Measurements from ENCODE around the gene LKAAEAR1. TPM values are rescaled to one million over a fixed set of nuclear protein-coding genes. Genes with fewer than 3 reads are reported as not detected.

The LKAAEAR1 gene
- total and polyA plus RNA-seq, 2 of the 13 experiments (the other 11 are each of a cell fraction or from before 2014, with no cell fraction given): not detected

GRCh38 chr20:64042054-64042781, 42.0 kb downstream of the LKAAEAR1 start (continued):
- TF ChIP-seq, protein P1, sequence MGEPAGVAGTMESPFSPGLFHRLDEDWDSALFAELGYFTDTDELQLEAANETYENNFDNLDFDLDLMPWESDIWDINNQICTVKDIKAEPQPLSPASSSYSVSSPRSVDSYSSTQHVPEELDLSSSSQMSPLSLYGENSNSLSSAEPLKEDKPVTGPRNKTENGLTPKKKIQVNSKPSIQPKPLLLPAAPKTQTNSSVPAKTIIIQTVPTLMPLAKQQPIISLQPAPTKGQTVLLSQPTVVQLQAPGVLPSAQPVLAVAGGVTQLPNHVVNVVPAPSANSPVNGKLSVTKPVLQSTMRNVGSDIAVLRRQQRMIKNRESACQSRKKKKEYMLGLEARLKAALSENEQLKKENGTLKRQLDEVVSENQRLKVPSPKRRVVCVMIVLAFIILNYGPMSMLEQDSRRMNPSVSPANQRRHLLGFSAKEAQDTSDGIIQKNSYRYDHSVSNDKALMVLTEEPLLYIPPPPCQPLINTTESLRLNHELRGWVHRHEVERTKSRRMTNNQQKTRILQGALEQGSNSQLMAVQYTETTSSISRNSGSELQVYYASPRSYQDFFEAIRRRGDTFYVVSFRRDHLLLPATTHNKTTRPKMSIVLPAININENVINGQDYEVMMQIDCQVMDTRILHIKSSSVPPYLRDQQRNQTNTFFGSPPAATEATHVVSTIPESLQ (CRISPR knock-in tag; conservative IDR thresholded peaks at IDR 0.05): no peak
- TF ChIP-seq HNF4A (CRISPR knock-in tag; IDR thresholded peaks at IDR 0.05) (no peak), TAF15 (IDR thresholded peaks at IDR 0.05; ENCODE audit: low read depth, low read length, poor library complexity, severe bottlenecking) (peak; percentile 48), CAMTA2 (CRISPR knock-in tag; IDR thresholded peaks at IDR 0.05; ENCODE audit: borderline replicate concordance) (0 out of 2 replicates have a peak, but pooled peaks have one; percentile 89), ATF7 (IDR thresholded peaks at IDR 0.05) (no peak), ATF7 (CRISPR knock-in tag; IDR thresholded peaks at IDR 0.05) (0 out of 2 replicates have a peak, but pooled peaks have one; percentile 49), ZNF335 (CRISPR knock-in tag; IDR thresholded peaks at IDR 0.05) (no peak), XBP1 (CRISPR knock-in tag; IDR thresholded peaks at IDR 0.05) (no peak), HOXA7 (CRISPR knock-in tag; IDR thresholded peaks at IDR 0.05) (no peak), SP1 (IDR thresholded peaks at IDR 0.05) (no peak), SP1 (CRISPR knock-in tag; IDR thresholded peaks at IDR 0.05) (peak; percentile 36; the same call in 1 of the 2 replicates), SRSF1 (optimal IDR thresholded peaks at IDR 0.05; ENCODE audit: low read depth, low read length) (peak; percentile 99), ZNF138 (CRISPR knock-in tag; IDR thresholded peaks at IDR 0.05; ENCODE audit: low read depth) (no peak), CBX5 (CRISPR knock-in tag; IDR thresholded peaks at IDR 0.05; ENCODE audit: borderline replicate concordance) (no peak), ZNF567 (CRISPR knock-in tag; IDR thresholded peaks at IDR 0.05; ENCODE audit: borderline replicate concordance) (0 out of 2 replicates have a peak, but pooled peaks have one; percentile 75), ZNF382 (CRISPR knock-in tag; IDR thresholded peaks at IDR 0.05; ENCODE audit: borderline replicate concordance) (no peak), SETDB1 (CRISPR knock-in tag; IDR thresholded peaks at IDR 0.05; ENCODE audit: borderline replicate concordance) (no peak), SOX13 (IDR thresholded peaks at IDR 0.05) (no peak), SOX13 (CRISPR knock-in tag; conservative IDR thresholded peaks at IDR 0.05 in 1 of 2, IDR thresholded peaks at IDR 0.05 in 1 of 2) (peak; percentile 19 to 82; a peak in 1 of 4 replicates), HNF1B (CRISPR knock-in tag; IDR thresholded peaks at IDR 0.05) (peak; percentile 83), MED13 (CRISPR knock-in tag; IDR thresholded peaks at IDR 0.05) (no peak), SMARCC2 (IDR thresholded peaks at IDR 0.05) (no peak), ATF7-NPFF (CRISPR knock-in tag; IDR thresholded peaks at IDR 0.05; ENCODE audit: low read depth) (peak; percentile 83)
- TF ChIP-seq, protein P2, sequence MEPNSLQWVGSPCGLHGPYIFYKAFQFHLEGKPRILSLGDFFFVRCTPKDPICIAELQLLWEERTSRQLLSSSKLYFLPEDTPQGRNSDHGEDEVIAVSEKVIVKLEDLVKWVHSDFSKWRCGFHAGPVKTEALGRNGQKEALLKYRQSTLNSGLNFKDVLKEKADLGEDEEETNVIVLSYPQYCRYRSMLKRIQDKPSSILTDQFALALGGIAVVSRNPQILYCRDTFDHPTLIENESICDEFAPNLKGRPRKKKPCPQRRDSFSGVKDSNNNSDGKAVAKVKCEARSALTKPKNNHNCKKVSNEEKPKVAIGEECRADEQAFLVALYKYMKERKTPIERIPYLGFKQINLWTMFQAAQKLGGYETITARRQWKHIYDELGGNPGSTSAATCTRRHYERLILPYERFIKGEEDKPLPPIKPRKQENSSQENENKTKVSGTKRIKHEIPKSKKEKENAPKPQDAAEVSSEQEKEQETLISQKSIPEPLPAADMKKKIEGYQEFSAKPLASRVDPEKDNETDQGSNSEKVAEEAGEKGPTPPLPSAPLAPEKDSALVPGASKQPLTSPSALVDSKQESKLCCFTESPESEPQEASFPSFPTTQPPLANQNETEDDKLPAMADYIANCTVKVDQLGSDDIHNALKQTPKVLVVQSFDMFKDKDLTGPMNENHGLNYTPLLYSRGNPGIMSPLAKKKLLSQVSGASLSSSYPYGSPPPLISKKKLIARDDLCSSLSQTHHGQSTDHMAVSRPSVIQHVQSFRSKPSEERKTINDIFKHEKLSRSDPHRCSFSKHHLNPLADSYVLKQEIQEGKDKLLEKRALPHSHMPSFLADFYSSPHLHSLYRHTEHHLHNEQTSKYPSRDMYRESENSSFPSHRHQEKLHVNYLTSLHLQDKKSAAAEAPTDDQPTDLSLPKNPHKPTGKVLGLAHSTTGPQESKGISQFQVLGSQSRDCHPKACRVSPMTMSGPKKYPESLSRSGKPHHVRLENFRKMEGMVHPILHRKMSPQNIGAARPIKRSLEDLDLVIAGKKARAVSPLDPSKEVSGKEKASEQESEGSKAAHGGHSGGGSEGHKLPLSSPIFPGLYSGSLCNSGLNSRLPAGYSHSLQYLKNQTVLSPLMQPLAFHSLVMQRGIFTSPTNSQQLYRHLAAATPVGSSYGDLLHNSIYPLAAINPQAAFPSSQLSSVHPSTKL (CRISPR knock-in tag; IDR thresholded peaks at IDR 0.05): peak; percentile 17; the same call in 1 of the 2 replicates

All from HepG2 (cell line).